Cerebellar cortex (tissue), 1 donor: ENCODE measurements around the gene SPTBN5.

Experiments used
- DNase-seq: peaks from one replicate; pipeline ENCODE4 v3.0.0-alpha.2; 2015; ENCODE audit warnings: low spot score

SPTBN5 gene

DNA sequence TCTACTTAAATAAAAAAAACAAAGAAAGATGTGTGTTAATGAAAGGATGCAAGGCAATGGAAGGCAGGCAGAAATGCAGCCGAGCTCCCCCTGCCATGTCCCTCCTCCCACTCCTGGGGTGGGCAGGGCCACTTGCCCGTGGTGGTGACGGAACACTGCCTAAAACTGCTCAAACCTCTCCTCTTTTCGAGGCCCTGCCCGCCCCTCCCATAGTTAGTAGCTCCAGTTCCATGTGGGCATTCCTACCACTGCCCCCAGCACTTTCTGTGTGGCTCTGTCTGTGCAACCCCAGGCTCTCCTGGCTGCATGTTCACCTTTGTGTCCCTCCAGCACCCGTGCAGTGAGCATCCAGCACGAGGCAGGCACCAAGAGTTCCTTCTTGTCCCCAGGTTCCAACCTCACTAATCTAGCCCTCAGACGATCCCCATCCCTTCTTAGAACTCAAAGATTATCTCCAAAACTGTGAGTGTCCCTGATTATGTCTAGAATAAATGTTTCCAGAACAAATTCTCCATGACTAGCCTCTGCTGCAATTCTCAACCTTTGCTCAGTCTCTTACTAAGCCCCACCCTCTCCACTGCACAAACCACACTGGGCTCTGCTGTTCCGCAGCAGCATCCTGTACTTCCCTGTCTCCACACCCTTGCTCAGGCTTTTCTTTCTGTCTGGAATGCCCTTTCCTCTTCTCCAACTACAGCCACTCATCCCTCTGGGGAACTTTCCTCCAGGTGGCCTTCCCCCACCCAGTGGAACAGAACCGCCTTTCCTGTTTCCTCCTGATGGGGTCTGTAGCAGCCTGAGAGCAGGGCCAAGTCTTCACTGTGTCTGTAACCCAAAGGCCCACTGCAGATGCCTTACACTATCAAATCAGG is 32.6 kb upstream of the SPTBN5 start:
- DNase-seq = no peak

DNA sequence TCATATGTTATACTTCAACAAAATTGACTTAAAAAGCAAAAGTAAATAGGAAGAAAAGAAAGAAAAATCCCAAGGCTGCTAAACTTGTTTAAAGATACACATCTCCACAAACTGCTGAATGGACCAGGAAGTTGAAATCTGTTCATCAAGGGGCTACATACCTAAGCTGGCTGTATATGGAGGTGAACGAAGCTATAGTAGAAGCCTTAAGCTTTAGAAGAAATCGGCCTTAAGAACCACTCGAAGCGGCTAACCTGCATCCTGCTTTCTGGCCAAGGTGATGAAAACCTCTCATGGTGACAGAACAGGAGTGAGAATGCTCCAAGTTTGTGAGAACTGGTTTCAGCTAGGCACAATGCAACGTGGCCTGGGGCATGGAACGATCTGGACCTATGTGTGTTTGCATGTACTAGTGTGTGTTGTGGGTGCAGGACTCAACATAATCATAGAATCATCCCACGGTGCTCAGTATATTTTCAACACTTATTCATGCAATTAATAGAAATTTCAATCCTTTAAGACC is 31.3 kb upstream of the SPTBN5 start:
- DNase-seq = no peak

DNA sequence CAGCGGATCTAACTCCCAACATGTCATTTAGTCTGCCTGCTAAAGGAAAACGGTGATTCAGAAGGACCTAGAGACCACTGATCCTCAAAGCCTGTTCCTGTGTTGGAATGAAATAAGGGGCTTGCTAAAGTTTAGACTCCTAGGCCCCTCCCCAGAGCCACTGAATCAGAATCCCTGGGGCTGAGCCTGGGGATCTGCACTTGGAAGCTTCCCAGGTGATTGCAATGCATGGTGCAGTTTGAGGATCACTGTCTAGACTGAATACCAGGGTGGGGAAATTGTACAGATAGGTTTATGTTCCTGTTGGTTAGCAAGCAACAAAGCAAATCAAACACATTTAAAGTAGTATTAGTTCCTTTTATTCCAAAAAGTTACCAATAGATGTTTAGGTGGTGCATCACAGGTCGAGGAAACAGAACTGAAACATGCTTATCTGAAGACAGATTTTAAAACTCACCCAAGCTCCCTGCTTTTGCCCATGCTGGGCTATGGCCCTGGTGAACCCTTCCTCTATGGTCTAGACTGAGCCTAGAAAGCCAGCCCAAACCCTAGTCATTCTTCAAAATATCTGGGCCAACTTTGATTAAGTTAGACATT is 29.6 kb upstream of the SPTBN5 start:
- DNase-seq = no peak

DNA sequence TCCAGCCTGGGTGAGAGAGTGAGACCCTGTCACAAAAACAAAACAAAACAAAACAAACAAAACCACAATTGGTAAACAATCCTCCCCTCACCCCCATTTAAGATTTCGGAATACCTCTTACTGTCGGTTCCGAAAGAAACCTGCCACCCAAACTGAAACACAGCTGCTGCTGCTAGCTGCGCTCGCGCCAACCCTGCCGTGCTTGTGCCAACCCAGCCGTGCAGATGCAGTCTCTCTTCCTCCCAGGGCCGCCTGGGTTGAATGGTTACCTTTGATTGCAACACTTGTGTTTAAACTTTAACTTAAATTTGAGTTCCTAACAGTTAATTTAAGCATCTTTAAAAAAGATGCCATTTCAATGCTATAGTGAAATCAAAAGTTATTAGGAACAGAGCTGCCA is 28.5 kb upstream of the SPTBN5 start:
- DNase-seq = no peak

DNA sequence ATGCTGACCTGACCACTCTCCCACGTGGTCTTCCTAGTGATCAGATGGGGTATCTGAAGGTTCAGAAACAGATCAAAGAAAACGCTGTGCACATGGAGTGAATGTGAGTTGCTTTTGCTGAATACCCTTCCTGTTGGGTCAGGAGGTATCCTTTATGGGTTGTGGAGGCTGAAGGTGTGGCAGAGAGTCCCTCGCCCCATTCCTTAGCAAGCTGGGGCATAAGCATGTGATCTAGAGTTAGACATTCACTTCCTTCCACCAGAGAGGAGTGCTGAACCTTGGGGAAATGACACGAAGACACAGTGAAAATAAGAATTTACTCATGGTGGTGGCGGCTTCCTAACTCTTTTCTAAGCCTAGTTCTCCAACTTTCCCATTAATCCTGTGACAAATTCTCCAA is 27.8 kb upstream of the SPTBN5 start:
- DNase-seq = no peak

DNA sequence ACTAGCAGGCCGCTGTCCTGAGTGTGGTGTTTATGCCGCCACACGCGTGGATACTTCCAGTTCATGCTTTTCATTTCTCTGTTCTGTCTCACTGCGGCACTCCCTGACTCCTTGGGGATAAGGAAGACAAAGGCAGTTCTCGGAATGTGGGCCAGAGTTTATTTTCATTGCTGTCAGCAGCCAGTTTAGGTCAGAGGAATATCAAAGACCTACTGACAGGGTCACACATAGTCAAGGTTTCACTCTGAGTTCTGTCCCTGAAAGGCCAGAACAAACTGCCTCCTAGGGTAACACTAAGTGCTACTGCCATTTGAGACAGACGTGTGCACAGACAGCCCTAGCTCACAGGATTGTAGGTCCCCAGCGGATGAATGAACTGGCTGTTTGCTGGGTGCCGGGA is 27.3 kb upstream of the SPTBN5 start:
- DNase-seq = no peak

DNA sequence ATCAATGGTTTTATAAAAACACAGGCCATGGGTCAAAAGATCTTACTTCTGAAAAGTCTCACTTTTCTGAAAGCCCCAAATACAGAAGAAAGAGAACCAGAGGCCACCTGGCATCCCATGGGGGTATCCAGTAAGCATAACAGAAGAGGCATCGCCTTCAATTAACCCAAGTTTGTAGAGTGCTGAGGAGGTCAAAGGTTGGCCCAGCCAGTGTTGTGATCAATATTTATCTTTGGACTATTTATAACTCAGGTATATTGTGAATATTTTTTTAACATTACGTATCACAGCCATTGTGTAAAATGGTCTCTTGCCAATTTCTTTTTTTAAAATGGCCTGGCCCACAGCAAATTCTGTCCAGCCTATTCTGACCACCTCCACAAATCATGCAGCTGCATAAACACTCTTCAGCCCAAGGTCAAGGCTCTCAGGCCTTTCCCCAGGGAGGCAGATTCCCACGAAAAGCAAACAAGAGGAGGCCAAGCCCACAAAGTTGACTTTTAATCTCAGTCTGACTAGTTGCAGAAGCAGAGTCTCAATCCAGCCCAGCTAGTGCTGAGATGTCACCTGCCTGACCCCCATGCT is 26.2 kb upstream of the SPTBN5 start:
- DNase-seq = no peak

DNA sequence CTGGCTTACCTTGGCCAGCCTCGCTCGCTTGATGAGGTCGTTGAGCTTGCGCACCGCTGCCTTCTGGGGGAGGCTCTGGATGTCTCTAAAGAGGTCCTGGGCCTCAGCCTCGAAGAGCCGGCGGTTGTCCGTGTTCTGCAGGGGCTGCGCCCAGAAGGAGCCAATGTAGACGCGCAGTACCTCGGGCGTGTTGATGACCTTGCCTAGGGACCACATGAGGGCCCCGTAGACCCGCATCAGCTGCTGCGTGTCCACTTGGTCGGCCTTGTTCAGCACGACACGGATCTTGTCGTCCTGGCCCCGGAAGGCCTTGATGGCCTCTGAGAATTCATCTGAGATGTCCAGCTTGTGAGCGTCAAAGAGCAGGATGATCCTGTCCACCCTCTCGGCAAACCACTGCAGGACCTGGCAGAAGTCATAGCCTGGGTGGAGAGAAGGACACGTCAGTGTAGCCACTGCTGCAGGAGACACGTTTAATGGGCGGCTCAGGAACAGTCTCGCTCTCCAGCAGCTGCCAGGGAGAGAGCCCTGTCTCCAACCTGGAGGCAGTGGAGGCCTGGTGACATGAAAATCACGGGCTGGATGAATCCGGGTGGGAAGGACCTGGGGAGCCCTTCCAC is 25.5 kb upstream of the SPTBN5 start:
- DNase-seq = no peak

DNA sequence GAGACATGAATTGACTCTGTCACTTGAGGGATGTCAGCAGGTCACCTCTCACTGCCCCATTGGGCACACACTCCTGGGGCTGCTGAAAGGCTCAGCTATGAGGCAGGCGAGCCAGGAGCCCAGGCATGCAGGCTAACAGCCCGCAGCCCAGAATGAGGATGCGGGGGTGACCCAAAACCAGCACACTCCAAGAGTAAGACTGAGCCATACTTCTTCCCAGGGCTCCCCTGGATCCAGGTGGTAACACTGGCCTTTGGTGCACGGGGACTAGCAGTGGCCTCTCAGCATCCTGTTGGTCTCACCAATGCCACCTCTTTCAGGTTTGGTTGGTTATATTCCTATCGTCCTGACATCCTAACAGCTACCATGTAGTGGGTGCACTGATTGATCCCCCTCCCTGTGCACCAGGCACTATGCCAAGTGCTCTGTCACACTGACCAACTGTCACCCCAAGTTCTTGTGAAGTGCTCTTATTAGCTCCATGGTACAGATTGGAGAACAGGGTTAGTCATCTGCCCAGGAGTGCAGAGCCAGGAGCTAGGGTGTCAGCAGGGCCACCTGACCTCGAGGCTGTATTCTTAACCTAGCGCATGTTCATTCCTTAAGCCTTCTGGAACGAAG is 24.8 kb upstream of the SPTBN5 start:
- DNase-seq = no peak

DNA sequence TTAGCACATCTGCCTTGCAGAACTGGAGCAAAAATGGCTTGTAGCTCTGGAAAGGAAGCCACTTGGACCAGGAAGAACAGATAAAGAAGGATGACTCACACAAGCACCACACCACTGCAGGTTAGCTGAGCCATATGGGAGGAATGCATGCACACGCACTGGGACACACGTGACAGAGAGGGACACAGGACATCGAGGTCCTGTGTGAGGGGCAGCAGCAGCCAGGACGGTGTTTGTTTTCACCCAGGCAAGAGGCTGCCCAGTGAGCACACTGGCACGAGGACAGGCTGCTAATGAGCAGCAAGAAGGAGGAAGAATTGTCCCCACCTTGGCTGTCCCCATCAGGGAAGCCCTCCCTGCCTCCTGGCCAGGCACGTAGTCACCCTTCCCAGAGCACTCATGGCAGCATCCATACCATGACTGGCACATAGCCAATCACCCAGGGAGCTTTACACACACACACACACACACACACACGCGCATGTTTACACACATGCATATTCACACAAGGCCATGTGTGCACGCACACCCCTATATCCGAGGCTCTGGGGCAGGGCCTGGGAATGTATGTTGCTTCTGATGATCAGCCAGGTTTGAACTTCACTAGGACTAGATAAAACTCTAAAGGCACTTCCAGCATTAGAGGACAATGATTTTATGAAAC is 24.0 kb upstream of the SPTBN5 start:
- no peak for DNase-seq

DNA sequence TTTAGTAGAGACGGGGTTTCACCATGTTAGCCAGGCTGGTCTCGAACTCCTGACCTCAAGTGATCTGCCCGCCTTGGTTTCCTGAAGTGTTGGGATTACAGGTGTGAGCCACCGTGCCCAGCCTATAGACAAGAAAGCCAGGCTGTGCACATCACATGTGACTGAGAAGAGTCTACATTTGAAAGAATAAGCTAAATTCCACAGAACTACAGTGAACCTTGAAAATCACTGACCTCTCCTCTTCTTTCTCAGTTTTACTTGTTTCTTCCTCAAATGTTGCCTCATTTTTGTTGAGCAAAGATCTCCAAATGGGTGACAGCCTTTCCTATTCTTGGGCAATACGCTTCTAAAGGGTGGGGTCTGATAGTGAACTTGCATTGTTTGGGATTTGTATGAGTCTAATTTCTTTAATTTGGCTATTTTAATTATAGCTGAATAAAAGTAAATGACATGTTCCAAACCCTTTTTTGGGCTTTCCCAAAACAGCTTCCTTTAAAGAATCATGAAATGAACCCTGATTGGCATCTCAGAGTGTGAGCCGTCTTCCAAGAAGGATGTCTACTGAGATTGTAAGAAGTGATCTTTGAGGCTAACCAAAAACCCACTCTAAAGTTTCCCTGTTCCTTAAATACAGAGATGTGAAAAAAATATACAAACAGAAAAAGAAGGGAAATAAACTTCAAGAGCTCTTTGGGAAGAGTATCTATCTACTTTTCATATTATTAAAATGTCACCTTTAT is 21.6 kb upstream of the SPTBN5 start:
- no peak for DNase-seq

DNA sequence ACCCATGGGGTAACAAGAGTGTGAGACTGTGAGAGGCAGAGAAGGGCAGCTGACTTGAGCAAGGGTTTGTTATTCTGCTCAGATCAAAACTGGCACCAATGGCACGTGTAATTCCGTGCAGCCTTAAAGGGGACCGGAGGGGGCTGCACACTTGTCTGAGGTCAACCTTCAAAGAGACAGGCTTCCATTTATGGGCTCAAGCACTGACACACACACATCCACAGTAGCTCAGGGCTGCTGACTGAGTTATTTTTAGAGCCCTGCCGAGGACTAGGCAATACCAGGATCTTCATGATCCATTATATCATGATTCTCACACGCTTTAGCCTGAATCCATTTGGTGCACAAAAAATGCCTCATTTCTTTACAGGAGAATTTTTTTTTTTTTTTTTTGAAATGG is 20.6 kb upstream of the SPTBN5 start:
- DNase-seq = no peak

DNA sequence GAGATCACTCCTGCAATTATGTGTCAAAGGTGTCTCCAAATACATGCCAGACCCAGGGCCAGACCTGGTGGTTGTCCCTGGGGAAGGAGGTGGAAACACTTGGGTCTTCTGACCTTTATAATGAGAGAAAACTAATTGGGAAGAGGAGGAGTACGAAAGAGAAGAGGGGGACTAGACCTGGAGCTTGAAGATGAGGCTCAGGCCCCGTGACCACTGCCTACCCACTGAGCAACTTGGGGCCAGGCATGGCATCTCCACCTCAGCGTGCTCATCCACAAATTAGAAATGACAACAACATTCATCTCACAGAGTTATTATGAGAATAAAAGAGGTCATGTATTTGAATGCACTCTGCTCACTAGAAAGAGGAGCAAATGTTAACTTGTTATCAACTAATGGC is 19.4 kb upstream of the SPTBN5 start:
- DNase-seq = peak; percentile 62

DNA sequence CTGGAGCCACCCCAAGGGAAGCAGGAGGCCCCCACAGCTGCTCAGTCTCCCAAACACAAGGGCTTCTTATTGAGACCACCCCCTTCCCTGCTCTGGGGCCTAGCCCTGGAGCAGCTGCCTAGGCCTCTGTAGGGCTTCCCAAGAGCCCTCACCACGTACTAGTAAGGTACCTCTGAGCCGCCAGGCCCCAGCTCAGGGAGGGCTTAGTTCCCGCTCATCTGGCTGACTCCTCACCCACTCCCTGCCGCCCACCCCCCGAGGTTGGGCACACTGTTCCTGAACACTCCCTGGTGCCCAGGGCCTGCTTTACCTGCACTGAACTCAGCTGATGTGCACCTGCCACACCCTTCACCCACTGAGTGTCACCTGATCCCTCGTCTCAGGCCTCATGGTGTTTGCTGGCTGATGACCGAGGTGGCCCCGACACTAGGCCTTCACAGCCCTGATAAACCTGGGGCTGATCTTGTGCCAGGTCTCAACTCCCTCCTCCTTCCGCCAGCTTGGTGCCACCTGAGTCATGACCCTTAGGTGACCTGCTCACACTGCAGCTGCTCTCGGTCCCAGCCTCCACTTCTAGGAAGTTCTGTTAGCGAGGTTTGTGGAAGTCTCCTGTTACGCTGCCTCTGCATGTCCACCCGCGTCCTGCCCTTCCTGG is 18.0 kb upstream of the SPTBN5 start:
- DNase-seq = no peak

DNA sequence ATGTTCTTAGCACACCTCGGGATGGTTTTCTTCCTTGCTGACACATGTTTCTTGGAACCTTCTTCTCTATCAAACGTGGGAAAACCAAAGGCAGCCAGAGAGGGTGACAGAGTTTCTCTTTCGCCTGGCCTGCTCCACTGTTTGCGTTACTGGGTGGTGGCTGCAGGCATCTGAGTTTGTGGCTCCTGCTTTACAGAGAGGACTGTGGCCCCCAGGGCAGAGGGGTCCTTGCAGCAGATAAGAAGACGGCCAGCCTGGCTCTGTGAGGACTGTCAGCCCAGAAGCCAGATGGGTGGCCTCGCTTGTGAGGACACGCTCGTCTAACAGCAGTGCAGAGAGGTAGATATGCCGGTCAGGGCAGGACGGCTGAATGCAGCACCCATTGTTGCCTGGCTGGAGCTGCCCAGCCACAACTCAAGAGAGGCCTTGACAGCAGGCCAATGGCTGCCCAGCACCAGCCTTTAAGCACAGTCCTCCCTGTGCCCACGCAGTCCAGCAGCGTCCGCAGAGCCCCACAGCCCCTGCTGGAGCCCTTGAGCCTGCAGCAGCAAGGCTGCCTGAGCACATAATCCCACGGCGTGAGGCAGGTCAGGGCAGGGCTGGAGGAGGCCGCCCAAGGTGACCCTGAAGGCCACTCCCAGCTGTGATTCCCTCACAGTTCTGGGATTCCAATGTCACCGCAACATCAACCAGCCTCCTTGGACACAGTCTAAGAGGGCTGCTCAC is 15.0 kb upstream of the SPTBN5 start:
- DNase-seq = no peak

DNA sequence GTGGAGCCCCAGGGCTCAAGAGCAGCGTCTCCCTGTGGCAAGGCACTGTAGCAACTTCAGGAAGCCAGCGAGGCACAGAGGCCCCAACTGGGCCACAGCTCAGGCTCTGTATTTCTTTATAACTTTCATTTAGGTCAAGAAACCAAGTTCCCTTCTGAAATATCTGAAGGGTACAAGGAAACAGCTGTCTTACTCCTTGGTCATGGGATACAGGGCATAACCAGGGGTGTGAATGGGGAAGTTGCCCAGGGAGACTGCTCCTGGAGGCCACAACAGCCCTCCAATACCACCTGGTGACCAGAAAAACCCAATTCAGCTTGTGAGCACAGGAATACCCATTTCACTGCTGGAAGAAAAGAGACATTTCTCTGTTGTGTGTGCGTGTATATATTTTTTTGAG is 13.3 kb upstream of the SPTBN5 start:
- DNase-seq = no peak

DNA sequence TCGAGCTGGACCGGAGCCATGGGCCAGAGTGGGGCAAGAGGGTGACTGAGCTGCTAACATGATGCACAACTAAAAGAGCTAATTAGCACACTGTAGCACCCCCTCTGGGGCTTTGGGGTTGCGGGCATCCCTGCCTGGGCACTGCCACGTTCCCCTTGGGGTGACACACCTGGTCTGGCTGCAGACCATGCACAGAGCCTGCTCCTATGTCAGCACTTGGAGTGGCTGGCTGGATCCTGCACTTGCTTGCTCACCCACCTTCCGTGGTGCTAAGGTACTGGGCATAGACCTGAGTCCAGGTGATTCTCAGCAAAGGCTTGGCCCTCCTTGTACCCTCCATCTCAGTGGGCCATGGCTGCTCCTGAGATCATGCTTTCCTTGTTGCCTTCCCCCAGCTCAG is 12.8 kb upstream of the SPTBN5 start:
- no peak for DNase-seq

DNA sequence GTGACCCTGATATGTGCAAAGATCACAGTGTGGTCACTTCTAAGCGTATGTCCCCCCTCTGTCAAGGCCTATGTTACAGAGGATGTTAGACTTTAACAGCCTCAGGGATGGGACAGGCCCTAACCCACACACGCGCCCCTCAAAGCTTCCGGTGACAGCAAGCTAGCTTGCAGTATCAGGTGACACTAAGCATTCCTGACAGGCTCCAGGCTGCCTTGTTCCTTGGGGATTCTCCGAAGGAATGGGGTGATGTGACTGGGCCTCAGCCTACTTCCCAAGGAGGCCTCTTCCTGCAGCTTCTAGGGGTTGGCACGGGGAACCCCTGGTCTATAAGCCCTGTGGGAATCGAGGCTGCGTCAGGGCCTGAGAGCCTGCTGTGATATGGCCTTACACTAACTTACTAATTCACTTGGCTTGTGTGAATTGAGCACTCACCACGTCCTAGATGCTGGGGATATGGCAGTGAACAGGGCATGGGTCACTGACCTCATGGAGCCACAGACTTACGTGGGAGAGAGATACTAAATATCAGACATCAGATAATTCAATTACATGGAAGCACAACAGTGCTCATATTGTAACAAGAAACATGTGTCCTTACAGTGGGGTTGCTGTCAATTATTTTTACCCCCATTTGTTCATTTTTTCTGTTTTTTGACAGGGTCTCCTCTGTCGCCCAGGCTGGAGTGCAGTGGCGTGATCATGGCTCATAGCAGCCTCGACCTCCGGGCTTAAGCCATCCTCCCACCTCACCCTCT is 11.4 kb upstream of the SPTBN5 start:
- DNase-seq = no peak

DNA sequence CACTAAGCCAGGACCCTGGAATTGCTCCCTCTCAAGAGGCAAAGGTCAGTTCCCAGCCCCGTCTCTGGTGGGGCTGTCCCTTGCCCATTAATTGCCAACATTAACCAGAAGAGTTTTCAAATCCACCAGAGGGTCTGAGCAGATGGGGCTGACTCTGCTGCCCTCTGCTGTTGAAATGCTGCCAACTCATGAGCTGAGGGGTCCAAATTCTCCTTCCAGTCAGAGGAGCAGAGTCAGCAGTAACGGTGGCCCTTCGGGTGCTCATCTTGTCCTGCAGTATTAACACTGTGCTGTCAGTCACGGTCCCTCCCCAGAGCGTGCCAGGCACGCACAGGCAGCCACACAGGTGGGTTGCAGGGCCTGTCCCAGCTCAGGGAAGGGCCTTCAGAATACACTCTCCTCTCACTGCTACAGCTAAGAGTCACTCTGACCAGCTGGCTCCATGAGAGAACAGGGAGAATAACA is 10.7 kb upstream of the SPTBN5 start:
- DNase-seq = peak; percentile 92
